K562 (cell line): ENCODE measurements around the gene ATP5ME. TPM values are rescaled to one million over a fixed set of nuclear protein-coding genes. Genes with fewer than 3 reads are reported as not detected.
A peak's percentile ranks its signal among the peaks of the same experiment; 100 is the strongest.

Experiments
- ATAC-seq: fragments of 200-7000 bp; cut with Tn5 transposase; 3 replicates; pipeline ENCODE4 v1.9.1; 2020; ENCODE audit warnings: moderate library complexity
- BruUV-seq: library from RNA; stranded (reverse); fragments of 400-500 nt; replicated peaks from 2 replicates; lab custom pipeline; 2021; lab: Mats Ljungman, UMichigan
- CTCF ChIA-PET: fragments of 300-600 bp; formaldehyde crosslinking; extraction: SDS; loops from one replicate; lab custom pipeline; 2021; ENCODE audit warnings: low intra/inter-chr PET ratio; lab: Yijun Ruan, JAX
- POLR2A ChIA-PET: fragments of 300-600, 350-650 bp; sonication (Branson Sonifier 250); formaldehyde crosslinking; extraction: SDS; loops from one replicate; lab custom pipeline; 2021; ENCODE audit warnings: antibody characterized with exemption, inconsistent platforms; lab: Yijun Ruan, JAX
- DNase-seq, 4 experiments: peaks; one replicate each; pipeline versions ENCODE4 v3.0.0 to v3.0.0-alpha.2; 2011 to 2018; ENCODE audit warnings: low spot score in 3 of 4, mixed read lengths in 3 of 4; ENCODE audit errors: extremely low read depth in 1 of 4
- FAIRE-seq: peaks from 2 replicates; lab custom pipeline; 2011; peaks lifted over from hg19 to GRCh38; lab: Jason Lieb, UNC
- H2AFZ ChIP-seq: 2 replicates; pipeline ENCODE4 v1.6.0; 2011; ENCODE audit warnings: low read depth, low read length, control low read depth, inconsistent platforms
- H3K27ac ChIP-seq: fragments of 200-600 bp; 3 replicates; pipeline ENCODE4 v1.8.0; 2011; ENCODE audit warnings: low read depth, mild to moderate bottlenecking, control low read depth, inconsistent platforms, low read length, moderate library complexity, mixed read lengths; ENCODE audit errors: extremely low read depth
- H3K27me3 ChIP-seq, 2 experiments: fragments of 300-600 bp in 1 of 2; 2 replicates in 1 of 2; 3 replicates in 1 of 2; pipeline versions ENCODE4 v1.6.0 to v1.8.0; 2011; ENCODE audit warnings: inconsistent platforms in 2 of 2, low read length in 2 of 2, mild to moderate bottlenecking in 1 of 2, mixed read lengths in 1 of 2, moderate library complexity in 1 of 2; ENCODE audit not compliant: control insufficient read depth in 2 of 2, insufficient read depth in 2 of 2
- H3K36me3 ChIP-seq: fragments of 300-600 bp; 3 replicates; pipeline ENCODE4 v1.8.0; 2011; ENCODE audit warnings: mild to moderate bottlenecking, low read length, inconsistent platforms; ENCODE audit not compliant: control insufficient read depth, insufficient read depth
- H3K4me1 ChIP-seq, 2 experiments: fragments of 200-600 bp in 1 of 2; replicated peaks in 1 of 2; 2 replicates in 1 of 2; 3 replicates in 1 of 2; pipeline versions ENCODE4 v1.5.1 to v1.8.0; 2011; ENCODE audit warnings: inconsistent platforms in 2 of 2, low read length in 2 of 2, mild to moderate bottlenecking in 1 of 2, mixed read lengths in 1 of 2, moderate library complexity in 1 of 2; ENCODE audit not compliant: control insufficient read depth in 2 of 2, insufficient read depth in 2 of 2
- H3K4me2 ChIP-seq: 2 replicates; pipeline ENCODE4 v1.6.1; 2011; ENCODE audit warnings: low read length, control low read depth, inconsistent platforms, mixed read lengths; ENCODE audit not compliant: insufficient read depth
- H3K4me3 ChIP-seq: fragments of 200-600 bp; sonication (generic), shearing (Covaris generic); 2 replicates; pipeline ENCODE4 v1.5.1; 2016; ENCODE audit warnings: control low read depth, inconsistent platforms
- H3K79me2 ChIP-seq: fragments of 200-600 bp; 3 replicates; pipeline ENCODE4 v1.8.0; 2011; ENCODE audit warnings: low read length, inconsistent platforms; ENCODE audit not compliant: control insufficient read depth, insufficient read depth
- H3K9ac ChIP-seq, 2 experiments: 2 replicates each; pipeline versions ENCODE4 v1.6.0 to v1.6.1; 2011; ENCODE audit warnings: low read depth in 2 of 2, low read length in 2 of 2, control low read depth in 1 of 2, inconsistent platforms in 1 of 2, mild to moderate bottlenecking in 1 of 2, mixed read lengths in 1 of 2; ENCODE audit not compliant: insufficient read depth in 1 of 2
- H3K9me1 ChIP-seq: one replicate; pipeline ENCODE4 v1.6.0; 2011; ENCODE audit warnings: inconsistent platforms, mild to moderate bottlenecking, low read length, moderate library complexity; ENCODE audit not compliant: control insufficient read depth, insufficient read depth
- H3K9me3 ChIP-seq: replicated peaks from 2 replicates; pipeline ENCODE4 v1.5.1; 2011; ENCODE audit warnings: low read depth, low read length, inconsistent platforms; ENCODE audit not compliant: control insufficient read depth, insufficient read depth
- H4K20me1 ChIP-seq: replicated peaks from 2 replicates; pipeline ENCODE4 v1.6.1; 2011; ENCODE audit warnings: low read length, inconsistent platforms, mixed read lengths; ENCODE audit not compliant: control insufficient read depth, insufficient read depth
- ATF7 ChIP-seq: fragments of 450-650 bp; IDR thresholded peaks from 2 replicates; pipeline ENCODE4 v1.7.1; 2014; ENCODE audit warnings: mild to moderate bottlenecking, moderate library complexity
- CLOCK ChIP-seq: fragments of 250-450 bp; sonication (Bioruptor Pico); IDR thresholded peaks from 2 replicates; pipeline ENCODE4 v1.4.0; 2020; ENCODE audit warnings: mild to moderate bottlenecking, moderate library complexity, borderline replicate concordance
- COPS2 ChIP-seq: fragments of 450-650 bp; conservative IDR thresholded peaks from 2 replicates; pipeline ENCODE4 v1.6.1; 2016; ENCODE audit warnings: mild to moderate bottlenecking, moderate library complexity
- ELK1 ChIP-seq: sonication (generic); formaldehyde crosslinking; IDR thresholded peaks from 2 replicates; pipeline ENCODE4 v1.8.1; 2022; ENCODE audit warnings: missing genetic modification reagents
- FOXJ2 ChIP-seq: fragments of 200-800 bp; sonication (Bioruptor generic); IDR thresholded peaks from 2 replicates; pipeline ENCODE4 v1.6.1; 2016; ENCODE audit warnings: missing genetic modification characterization, missing compliant biosample characterization
- KLF1 ChIP-seq: fragments of 450-650 bp; IDR thresholded peaks from 2 replicates; pipeline ENCODE4 v1.6.1; 2016; ENCODE audit warnings: missing genetic modification characterization, missing compliant biosample characterization
- PHF20 ChIP-seq: fragments of 450-650 bp; IDR thresholded peaks from 2 replicates; pipeline ENCODE4 v1.6.1; 2018; ENCODE audit not compliant: partially characterized antibody
- POLR2G ChIP-seq: fragments of 200-400 bp; formaldehyde crosslinking; IDR thresholded peaks from 2 replicates; pipeline ENCODE4 v1.6.1; 2017; ENCODE audit warnings: low read depth, mild to moderate bottlenecking, antibody characterized with exemption, low read length, moderate library complexity
- POU5F1 ChIP-seq: fragments of 150-350 bp; IDR thresholded peaks from 2 replicates; pipeline ENCODE4 v1.6.1; 2014; ENCODE audit warnings: borderline replicate concordance, low read length, low read depth, mild to moderate bottlenecking; ENCODE audit not compliant: partially characterized antibody
- PYGO2 ChIP-seq: fragments of 450-650 bp; IDR thresholded peaks from 2 replicates; pipeline ENCODE4 v1.6.1; 2016; ENCODE audit warnings: mild to moderate bottlenecking, missing genetic modification characterization, moderate library complexity, missing compliant biosample characterization
- SIN3A ChIP-seq, 2 experiments: fragments of 150-350 bp in 1 of 2; IDR thresholded peaks; 2 replicates each; pipeline ENCODE4 v1.6.1; 2011 to 2016; ENCODE audit warnings: borderline replicate concordance in 2 of 2, low read depth in 2 of 2, low read length in 2 of 2, mild to moderate bottlenecking in 2 of 2, moderate library complexity in 2 of 2; ENCODE audit not compliant: control insufficient read depth in 1 of 2
- SMARCE1 ChIP-seq: fragments of 450-650 bp; IDR thresholded peaks from 2 replicates; pipeline ENCODE4 v1.7.1; 2016; ENCODE audit warnings: mild to moderate bottlenecking
- TOE1 ChIP-seq, 2 experiments: fragments of 450-650 bp in 1 of 2; sonication (generic) in 1 of 2; formaldehyde crosslinking in 1 of 2; IDR thresholded peaks; 2 replicates each; pipeline versions ENCODE4 v1.7.1 to v1.8.0; 2016 to 2022; ENCODE audit warnings: borderline replicate concordance in 2 of 2, mild to moderate bottlenecking in 2 of 2, antibody characterized with exemption in 1 of 2, inconsistent platforms in 1 of 2, low read depth in 1 of 2, missing genetic modification reagents in 1 of 2, moderate library complexity in 1 of 2
- ZBTB1 ChIP-seq: sonication (generic); formaldehyde crosslinking; IDR thresholded peaks from 2 replicates; pipeline ENCODE4 v1.8.1; 2023; ENCODE audit warnings: missing genetic modification reagents, low read depth, mild to moderate bottlenecking, borderline replicate concordance
- ZBTB12 ChIP-seq: fragments of 250-450 bp; sonication (Bioruptor Pico); IDR thresholded peaks from 2 replicates; pipeline ENCODE4 v1.4.0; 2020
- WGBS: fragments of 100-300 bp; shearing (Covaris generic); methylation state at CpG from one replicate; pipeline ENCODE4 v1.1.6; 2016; ENCODE audit warnings: low coverage, mixed read lengths; ENCODE audit not compliant: insufficient coverage; ENCODE audit errors: missing lambda C conversion rate; 5-methylcytosine and 5-hydroxymethylcytosine counted together
- in situ Hi-C: fragments of 300-500 bp; cut with MboI; formaldehyde crosslinking; loops from 4 replicates; pipeline ENCODE4 v1.15.0; 2018; ENCODE audit warnings: inconsistent platforms, mixed read lengths
- intact Hi-C: fragments of 100-400 bp; cut with micrococcal nuclease; formaldehyde crosslinking; loops from 2 replicates; pipeline ENCODE4 v1.14.2; 2022
- polyA plus RNA-seq, 8 experiments: library from polyadenylated mRNA; depleted of rRNA in 4 of 8; stranded (reverse) in 5 of 8; unstranded in 3 of 8; fragments of >200 nt; fragmentation: Nextera tagmentation in 2 of 8; fragmentation: Illumina TruSeq in 1 of 8; extraction: Ambion mirVana in 2 of 8; extraction: Trizol in 1 of 8; gene quantifications; 2 replicates each; pipeline versions ENCODE4 v1.2.1 to v1.2.3, GENCODE V29; 2011 to 2014; ENCODE audit warnings: inconsistent platforms in 1 of 8, missing spikeins in 1 of 8
- total RNA-seq, 7 experiments: library from RNA; depleted of rRNA in 6 of 7; stranded (reverse); fragments of >200 nt in 6 of 7; fragmentation: Illumina TruSeq in 2 of 7; extraction: Trizol in 2 of 7; gene quantifications; 2 replicates each; pipeline versions ENCODE4 v1.2.1 to v1.2.3, GENCODE V29; 2011 to 2021; ENCODE audit warnings: low replicate concordance in 1 of 7

ATP5ME gene
- total and polyA plus RNA-seq, 9 of the 15 experiments (the other 6 are each of a cell fraction or from before 2014, with no cell fraction given) = 509 to 2,480 (median 887) TPM

GRCh38 chr4:683982-684622 is 10.0 kb upstream of the ATP5ME start:
- Histone ChIP-seq H3K79me2 (peaks cover 7% of the 10 kb centered on the region; the same call in 2 of the 3 replicates), H3K27me3 (no peaks in the 10 kb centered on the region), H3K9me1 (no peaks in the 10 kb centered on the region), H3K9me3 (no peaks in the 10 kb centered on the region), H3K4me1 (peaks cover 25 to 94% of the 10 kb centered on the region in 2 experiments), H3K4me3 (no peak overlapping the region), H3K4me2 (peak overlapping the region; percentile 7; the same call in 1 of the 2 replicates), H3K27ac (no peak overlapping the region), H3K9ac (peak overlapping the region in 1 of 2 experiments; percentile 70; a peak in 2 of 4 replicates), H4K20me1 (0 out of 2 replicates have a peak, but pooled peaks cover 4% of the 10 kb centered on the region), H2AFZ (no peak overlapping the region), H3K36me3 (no peaks in the 10 kb centered on the region)
- DNase-seq (peak; percentile 69 to 83 (median 74)), FAIRE-seq (peak; percentile 70), ATAC-seq (peak; percentile 68)
- ChIA-PET CTCF (interaction anchor here (0.6 kb wide), 1 partner anchor 10 kb away, joined by 5 read pairs; the partner anchor contains the start of genes ATP5ME and MYL5), POLR2A (interaction anchor here (0.5 to 0.7 kb wide), 5 partner anchors 10 to 1985 kb away, joined by 3 to 4 read pairs (median 3); partner anchors contain the start of genes ATP5ME and MYL5)
- no TSS peak for BruUV-seq
- intact Hi-C loops (loop anchor here (5.0 to 10.0 kb wide), 3 partner anchors 51 to 301 kb away; partner anchors contain the start of gene IDUA), in situ Hi-C loops (no loop called here)
- WGBS = 21% methylated on average over 19 of the region's 19 CpGs
- TF ChIP-seq ATF7 (peak; percentile 34; the same call in 1 of the 2 replicates), ZBTB1 (no peak; the same call in 1 of the 2 replicates), TOE1 (IDR thresholded peaks at IDR 0.05; ENCODE audit: borderline replicate concordance) (no peak), TOE1 (CRISPR knock-in tag; IDR thresholded peaks at IDR 0.05; ENCODE audit: borderline replicate concordance, low read depth) (peak; percentile 72; the same call in 1 of the 2 replicates), ZBTB12 (no peak), FOXJ2 (no peak), PHF20 (no peak), PYGO2 (no peak), ELK1 (CRISPR knock-in tag) (no peak), SMARCE1 (0 out of 2 replicates have a peak, but pooled peaks have one; percentile 24), POU5F1 (no peak), SIN3A (IDR thresholded peaks at IDR 0.05; ENCODE audit: borderline replicate concordance in 2 of 2, control insufficient read depth in 1 of 2, low read depth in 2 of 2, low read length in 2 of 2) (no peak), CLOCK (no peak), POLR2G (no peak; the same call in 1 of the 2 replicates), COPS2 (no peak), KLF1 (tag) (no peak)
